ENCODE results near the gene RPIA. TPM values are rescaled to one million over a fixed set of nuclear protein-coding genes. Genes with fewer than 3 reads are reported as not detected.

Gene RPIA
- total RNA-seq, 4 donors from 2014 or later, result 7.9 to 20.5 (median 10.9) TPM

GRCh38 chr2:88696611-88697010 is 5.1 kb downstream of the RPIA start:
- DNase-seq (ENCODE audit: low spot score), result no peak
- ATAC-seq (ENCODE audit: low FRiP score), result no peak
- TF ChIP-seq, protein P1, sequence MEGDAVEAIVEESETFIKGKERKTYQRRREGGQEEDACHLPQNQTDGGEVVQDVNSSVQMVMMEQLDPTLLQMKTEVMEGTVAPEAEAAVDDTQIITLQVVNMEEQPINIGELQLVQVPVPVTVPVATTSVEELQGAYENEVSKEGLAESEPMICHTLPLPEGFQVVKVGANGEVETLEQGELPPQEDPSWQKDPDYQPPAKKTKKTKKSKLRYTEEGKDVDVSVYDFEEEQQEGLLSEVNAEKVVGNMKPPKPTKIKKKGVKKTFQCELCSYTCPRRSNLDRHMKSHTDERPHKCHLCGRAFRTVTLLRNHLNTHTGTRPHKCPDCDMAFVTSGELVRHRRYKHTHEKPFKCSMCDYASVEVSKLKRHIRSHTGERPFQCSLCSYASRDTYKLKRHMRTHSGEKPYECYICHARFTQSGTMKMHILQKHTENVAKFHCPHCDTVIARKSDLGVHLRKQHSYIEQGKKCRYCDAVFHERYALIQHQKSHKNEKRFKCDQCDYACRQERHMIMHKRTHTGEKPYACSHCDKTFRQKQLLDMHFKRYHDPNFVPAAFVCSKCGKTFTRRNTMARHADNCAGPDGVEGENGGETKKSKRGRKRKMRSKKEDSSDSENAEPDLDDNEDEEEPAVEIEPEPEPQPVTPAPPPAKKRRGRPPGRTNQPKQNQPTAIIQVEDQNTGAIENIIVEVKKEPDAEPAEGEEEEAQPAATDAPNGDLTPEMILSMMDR (IDR thresholded peaks at IDR 0.05), result no peak

DNA sequence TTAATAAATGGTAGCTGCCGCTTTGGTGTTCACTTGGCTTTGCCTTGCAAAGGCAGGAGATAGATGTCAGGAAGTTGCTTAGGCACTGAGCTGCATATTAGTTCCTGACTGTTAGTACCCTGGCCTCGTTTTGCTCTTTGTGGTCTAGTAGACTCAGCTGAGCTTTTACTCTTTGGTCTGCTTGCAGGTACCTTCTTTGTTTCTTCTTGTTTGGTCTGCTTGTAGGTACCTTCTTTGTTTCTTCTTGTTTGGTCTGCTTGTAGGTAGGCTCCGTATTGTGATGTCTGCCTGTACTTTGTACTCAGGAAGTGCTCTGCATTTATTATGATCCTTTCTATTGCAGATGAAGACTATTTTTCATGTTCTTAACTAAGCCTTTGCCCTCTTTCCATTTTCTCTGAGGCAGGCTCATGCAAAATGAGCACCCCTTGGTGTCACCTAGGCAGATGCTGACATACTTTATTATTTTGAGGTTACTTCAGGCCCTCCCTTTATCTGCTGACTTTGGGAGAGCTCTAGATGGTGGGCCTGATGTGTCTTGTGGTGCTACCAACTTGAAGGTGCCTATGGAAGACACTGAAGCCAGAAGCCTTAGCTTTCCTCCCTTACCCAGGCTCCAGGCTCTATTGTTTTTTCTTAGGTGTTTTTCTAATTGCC is 6.0 kb downstream of the RPIA start:
- TF ChIP-seq, protein P1 (IDR thresholded peaks at IDR 0.05), result no peak
- no peak for DNase-seq (ENCODE audit: low spot score)
- ATAC-seq (ENCODE audit: low FRiP score), result no peak

- DNase-seq (ENCODE audit: low spot score) (no peak), ATAC-seq (ENCODE audit: low FRiP score) (no peak)
- TF ChIP-seq, protein P1 (IDR thresholded peaks at IDR 0.05), result no peak
Observed at GRCh38 chr2:88698027-88698413, 6.5 kb downstream of the RPIA start.

- DNase-seq (ENCODE audit: low spot score) (no peak), ATAC-seq (ENCODE audit: low FRiP score) (no peak)
- TF ChIP-seq, protein P1 (IDR thresholded peaks at IDR 0.05), result no peak
Observed at GRCh38 chr2:88698498-88699233, 7.2 kb downstream of the RPIA start.

GRCh38 chr2:88707003-88707402 is 15.5 kb downstream of the RPIA start:
- ATAC-seq (ENCODE audit: low FRiP score), result no peak
- DNase-seq (ENCODE audit: low spot score), result no peak
- TF ChIP-seq, protein P1 (IDR thresholded peaks at IDR 0.05), result no peak

DNA sequence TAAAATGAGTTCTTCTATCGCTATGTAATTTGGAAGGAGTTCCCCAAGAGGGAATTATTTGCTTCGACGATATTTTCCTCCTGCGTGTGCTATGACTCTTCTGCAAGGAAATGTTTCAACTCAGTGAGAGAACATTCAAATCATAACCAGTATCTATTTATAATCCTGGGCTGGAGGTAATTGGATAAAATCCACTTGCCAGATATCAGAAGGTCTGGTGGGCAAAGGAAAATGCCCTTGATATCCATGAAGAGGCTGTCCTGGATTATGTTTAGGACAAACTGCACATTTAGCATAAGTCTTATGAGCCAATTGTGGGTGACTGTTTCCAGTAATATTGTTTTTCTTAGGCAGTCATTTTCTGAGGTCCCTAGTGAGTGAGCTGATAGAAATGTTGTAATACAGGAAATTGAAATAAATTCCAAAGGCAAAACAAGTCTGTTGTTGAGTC is 17.7 kb downstream of the RPIA start:
- ATAC-seq (ENCODE audit: low FRiP score) (no peak), DNase-seq (ENCODE audit: low spot score) (no peak)
- TF ChIP-seq, protein P1 (IDR thresholded peaks at IDR 0.05), result no peak

GRCh38 chr2:88711289-88711688 is 19.8 kb downstream of the RPIA start:
- TF ChIP-seq, protein P1 (IDR thresholded peaks at IDR 0.05), result no peak
- ATAC-seq (ENCODE audit: low FRiP score) (no peak), DNase-seq (ENCODE audit: low spot score) (no peak)
